GM12891 (cell line): Measurements from ENCODE around the gene CDH13.

Experiments
- POLR2A ChIP-seq: IDR thresholded peaks from 2 replicates; pipeline ENCODE4 v1.6.1; 2011; ENCODE audit warnings: low read depth, low read length, control low read depth
- POLR2AphosphoS5 ChIP-seq: IDR thresholded peaks from 2 replicates; pipeline ENCODE4 v1.6.1; 2011; ENCODE audit warnings: low read depth, low read length, control low read depth
- SPI1 ChIP-seq: IDR thresholded peaks from 2 replicates; pipeline ENCODE4 v1.6.1; 2011; ENCODE audit warnings: low read depth, low read length, control low read depth

DNA sequence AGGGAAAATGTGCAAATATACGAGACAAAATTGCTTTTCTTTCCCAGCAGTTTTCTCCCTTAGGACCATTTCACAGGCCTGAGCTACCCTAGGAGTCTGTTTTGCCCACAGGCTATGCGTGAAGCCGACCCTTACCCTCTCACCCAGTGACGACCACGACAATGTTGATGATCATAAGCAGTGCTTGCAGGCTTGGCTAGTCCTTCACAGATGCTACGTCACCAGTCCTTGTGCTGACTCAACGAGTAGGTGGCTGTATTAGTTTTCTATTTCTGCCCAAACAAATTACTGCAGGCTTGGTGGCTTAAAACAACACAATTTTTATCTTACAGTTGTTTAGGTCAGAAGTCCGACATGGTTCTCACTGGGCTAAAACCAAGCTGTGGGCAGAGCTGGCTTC lies 606.4 kb downstream of the CDH13 start:
- no peak for TF ChIP-seq POLR2A
- TF ChIP-seq POLR2AphosphoS5 = no peak
- TF ChIP-seq SPI1 = no peak
